Posterior vena cava (tissue), 2 donors: Measurements from ENCODE around the gene GABBR2. TPM values are rescaled to one million over a fixed set of nuclear protein-coding genes. Genes with fewer than 3 reads are reported as not detected.

Experiments used
- DNase-seq: peaks from one replicate; pipeline ENCODE4 v3.0.0-alpha.2; 2020; ENCODE audit warnings: low spot score
- intact Hi-C, 2 donors: fragments of 100-400 bp; cut with DNase I; formaldehyde crosslinking; loops; one replicate each; pipeline versions ENCODE4 v1.14.1 to v1.14.2; 2022 to 2023
- long read RNA-seq, 2 donors: library from polyadenylated mRNA; unstranded; transcript quantifications; one replicate each; pipeline ENCODE4 v2.0.0, GENCODE V29; 2020 to 2021
- total RNA-seq, 2 donors: library from RNA; stranded (reverse); fragmentation: NEBNext Ultra II Directional; extraction: Animal tissue kit (Norgen Biotek cat#: 25700); gene quantifications; one replicate each; pipeline ENCODE4 v1.2.1, GENCODE V29; 2021
- donor health status: DM: yes; HTN: yes; CAD: no.
- donor health status: DM: yes; HTN: yes; CAD: no.

The GABBR2 gene
- total RNA-seq = not detected
- long read RNA-seq, donor 1 = 0 reads
- long read RNA-seq, donor 2 = 0 reads

GRCh38 chr9:98708933-98709911, at the start of gene GABBR2:
GABBR2 (minus strand) TSS chr9:98708935; CDS start chr9:98708737, 198 bp downstream.
- no peak for DNase-seq
- intact Hi-C loops = no loop called here

GRCh38 chr9:98755006-98755618, 46.4 kb upstream of the GABBR2 start:
- intact Hi-C loops = no loop called here
- no peak for DNase-seq

- intact Hi-C loops = no loop called here
- no peak for DNase-seq
Observed at GRCh38 chr9:98751210-98751609, 42.5 kb upstream of the GABBR2 start.

GRCh38 chr9:98750364-98751060, 41.8 kb upstream of the GABBR2 start:
- no peak for DNase-seq
- intact Hi-C loops = no loop called here

- intact Hi-C loops = no loop called here
- no peak for DNase-seq
Observed at GRCh38 chr9:98747476-98747875, 38.7 kb upstream of the GABBR2 start.

GRCh38 chr9:98745470-98745869, 36.7 kb upstream of the GABBR2 start:
- intact Hi-C loops = no loop called here
- no peak for DNase-seq

GRCh38 chr9:98743818-98744611, 35.3 kb upstream of the GABBR2 start:
- intact Hi-C loops = no loop called here
- no peak for DNase-seq

GRCh38 chr9:98743329-98743728, 34.6 kb upstream of the GABBR2 start:
- DNase-seq = no peak
- intact Hi-C loops = no loop called here

- no peak for DNase-seq
- intact Hi-C loops = no loop called here
Observed at GRCh38 chr9:98742325-98743280, 33.9 kb upstream of the GABBR2 start.

GRCh38 chr9:98740226-98740881, 31.6 kb upstream of the GABBR2 start:
- DNase-seq = no peak
- intact Hi-C loops = no loop called here

- DNase-seq = no peak
- intact Hi-C loops = no loop called here
Observed at GRCh38 chr9:98738741-98739140, 30.0 kb upstream of the GABBR2 start.

GRCh38 chr9:98736226-98736625, 27.5 kb upstream of the GABBR2 start:
- intact Hi-C loops = no loop called here
- no peak for DNase-seq

GRCh38 chr9:98732801-98733200, 24.1 kb upstream of the GABBR2 start:
- DNase-seq = no peak
- intact Hi-C loops = no loop called here

GRCh38 chr9:98732091-98732490, 23.4 kb upstream of the GABBR2 start:
- intact Hi-C loops = no loop called here
- DNase-seq = no peak

GRCh38 chr9:98730871-98731270, 22.1 kb upstream of the GABBR2 start:
- intact Hi-C loops = no loop called here
- no peak for DNase-seq

- DNase-seq = no peak
- intact Hi-C loops = no loop called here
Observed at GRCh38 chr9:98728500-98728899, 19.8 kb upstream of the GABBR2 start.

- intact Hi-C loops = no loop called here
Observed at GRCh38 chr9:98727428-98727827, 18.7 kb upstream of the GABBR2 start.

GRCh38 chr9:98726735-98727134, 18.0 kb upstream of the GABBR2 start:
- DNase-seq = no peak
- intact Hi-C loops = no loop called here

More at GRCh38 chr9:98727428-98727827, 18.7 kb upstream of the GABBR2 start:
- no peak for DNase-seq
